ENCODE data around the gene INF2. TPM values are rescaled to one million over a fixed set of nuclear protein-coding genes. Genes with fewer than 3 reads are reported as not detected.

The INF2 gene
- total RNA-seq (2014; rRNA removed; shearing (Covaris generic)) (52.4 and 75.5 TPM in 2 replicates), polyA plus RNA-seq (2016; fragmentation: Nextera tagmentation; extraction: Ambion mirVana) (36.7 and 37.2 TPM in 2 replicates)
- long read RNA-seq, transcript INF2-204 (5 exons, 1,689 nt): major isoform, 18 of 22 reads
- long read RNA-seq, partial matches to known transcripts: 2 of 22 reads
- long read RNA-seq, other reads (novel, unspliced or antisense): 2 of 22 reads

- Mint-ChIP-seq H3K4me1 (peaks cover 24% of the 10 kb centered on the region), H3K4me3 (peak within 1 kb of the TSS; percentile 71), H3K27me3 (ENCODE audit: insufficient read depth, low read depth, poor library complexity) (peaks cover 27% of the 10 kb centered on the region), H3K9me3 (no peaks in the 10 kb centered on the region; the same call in 2 of the 3 replicates), H3K36me3 (ENCODE audit: low read depth) (no peaks in the 10 kb centered on the region; the same call in 2 of the 3 replicates), H3K27ac (no peak within 1 kb of the TSS)
- ATAC-seq (peak; percentile 69), DNase-seq (ENCODE audit: low spot score) (peak; percentile 77)
- H3K27me3 ChIP-seq (ENCODE audit: insufficient read depth): no peaks in the 10 kb centered on the region
- H3K9me2 ChIP-seq (ENCODE audit: insufficient read depth): no peaks in the 10 kb centered on the region
- TF ChIP-seq, protein P1, sequence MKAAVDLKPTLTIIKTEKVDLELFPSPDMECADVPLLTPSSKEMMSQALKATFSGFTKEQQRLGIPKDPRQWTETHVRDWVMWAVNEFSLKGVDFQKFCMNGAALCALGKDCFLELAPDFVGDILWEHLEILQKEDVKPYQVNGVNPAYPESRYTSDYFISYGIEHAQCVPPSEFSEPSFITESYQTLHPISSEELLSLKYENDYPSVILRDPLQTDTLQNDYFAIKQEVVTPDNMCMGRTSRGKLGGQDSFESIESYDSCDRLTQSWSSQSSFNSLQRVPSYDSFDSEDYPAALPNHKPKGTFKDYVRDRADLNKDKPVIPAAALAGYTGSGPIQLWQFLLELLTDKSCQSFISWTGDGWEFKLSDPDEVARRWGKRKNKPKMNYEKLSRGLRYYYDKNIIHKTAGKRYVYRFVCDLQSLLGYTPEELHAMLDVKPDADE (IDR thresholded peaks at IDR 0.05): no peak
- peak; percentile 61 for TF ChIP-seq POLR2AphosphoS5 (IDR thresholded peaks at IDR 0.05; ENCODE audit: low read depth)
- no peak for TF ChIP-seq NANOG (IDR thresholded peaks at IDR 0.05; ENCODE audit: borderline replicate concordance)
- TF ChIP-seq, protein P2, sequence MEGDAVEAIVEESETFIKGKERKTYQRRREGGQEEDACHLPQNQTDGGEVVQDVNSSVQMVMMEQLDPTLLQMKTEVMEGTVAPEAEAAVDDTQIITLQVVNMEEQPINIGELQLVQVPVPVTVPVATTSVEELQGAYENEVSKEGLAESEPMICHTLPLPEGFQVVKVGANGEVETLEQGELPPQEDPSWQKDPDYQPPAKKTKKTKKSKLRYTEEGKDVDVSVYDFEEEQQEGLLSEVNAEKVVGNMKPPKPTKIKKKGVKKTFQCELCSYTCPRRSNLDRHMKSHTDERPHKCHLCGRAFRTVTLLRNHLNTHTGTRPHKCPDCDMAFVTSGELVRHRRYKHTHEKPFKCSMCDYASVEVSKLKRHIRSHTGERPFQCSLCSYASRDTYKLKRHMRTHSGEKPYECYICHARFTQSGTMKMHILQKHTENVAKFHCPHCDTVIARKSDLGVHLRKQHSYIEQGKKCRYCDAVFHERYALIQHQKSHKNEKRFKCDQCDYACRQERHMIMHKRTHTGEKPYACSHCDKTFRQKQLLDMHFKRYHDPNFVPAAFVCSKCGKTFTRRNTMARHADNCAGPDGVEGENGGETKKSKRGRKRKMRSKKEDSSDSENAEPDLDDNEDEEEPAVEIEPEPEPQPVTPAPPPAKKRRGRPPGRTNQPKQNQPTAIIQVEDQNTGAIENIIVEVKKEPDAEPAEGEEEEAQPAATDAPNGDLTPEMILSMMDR (conservative IDR thresholded peaks at IDR 0.05; ENCODE audit: low read depth in 2 of 2): peak in 1 of 2 experiments; percentile 28; a peak in 1 of 4 replicates
- no peak for TF ChIP-seq JUNB (IDR thresholded peaks at IDR 0.05; ENCODE audit: unreplicated experiment)
- peak within 1 kb of the TSS; percentile 95 for H3K4me2 ChIP-seq
- H4K20me1 ChIP-seq (replicated peaks; ENCODE audit: insufficient read depth): 0 out of 2 replicates have a peak, but pooled peaks cover 2% of the 10 kb centered on the region
- no peaks in the 10 kb centered on the region for H3K36me3 ChIP-seq (ENCODE audit: insufficient read depth)
- H3F3A ChIP-seq (replicated peaks; ENCODE audit: low read depth): 0 out of 2 replicates have a peak, but pooled peaks cover 5% of the 10 kb centered on the region
- H3K79me2 ChIP-seq (replicated peaks; ENCODE audit: insufficient read depth): peaks cover 44% of the 10 kb centered on the region
- H3K4me1 ChIP-seq (ENCODE audit: insufficient read depth): peaks cover 25% of the 10 kb centered on the region
- H2AFZ ChIP-seq: peak within 1 kb of the TSS; percentile 78; the same call in 1 of the 2 replicates
- peak within 1 kb of the TSS; percentile 78 for H3K4me3 ChIP-seq
- no peak within 1 kb of the TSS for H3K27ac ChIP-seq (ENCODE audit: low read depth)
These were observed at the start of gene INF2 for GRCh38 chr14:104689109-104689880. Gene INF2 (plus strand): TSS chr14:104689618. CDS start chr14:104701366, 11,748 bp downstream.

GRCh38 chr14:104639885-104640548 lies 49.4 kb upstream of the INF2 start:
- Histone ChIP-seq H3K27ac (ENCODE audit: low read depth) (no peak overlapping the region), H3K36me3 (ENCODE audit: insufficient read depth) (no peaks in the 10 kb centered on the region), H3K79me2 (replicated peaks; ENCODE audit: insufficient read depth) (no peaks in the 10 kb centered on the region), H2AFZ (peak overlapping the region; percentile 94), H3K4me2 (no peak overlapping the region), H3K9me2 (ENCODE audit: insufficient read depth) (no peaks in the 10 kb centered on the region), H3F3A (replicated peaks; ENCODE audit: low read depth) (no peaks in the 10 kb centered on the region), H3K27me3 (ENCODE audit: insufficient read depth) (no peaks in the 10 kb centered on the region), H4K20me1 (replicated peaks; ENCODE audit: insufficient read depth) (no peaks in the 10 kb centered on the region), H3K4me3 (peak overlapping the region; percentile 30; the same call in 1 of the 2 replicates), H3K4me1 (ENCODE audit: insufficient read depth) (no peaks in the 10 kb centered on the region)
- Mint-ChIP-seq H3K4me3 (peak overlapping the region; percentile 37; the same call in 2 of the 3 replicates), H3K36me3 (ENCODE audit: low read depth) (no peaks in the 10 kb centered on the region), H3K27ac (no peak overlapping the region), H3K4me1 (peaks cover 8% of the 10 kb centered on the region), H3K9me3 (peaks cover 5% of the 10 kb centered on the region), H3K27me3 (ENCODE audit: insufficient read depth, low read depth, poor library complexity) (peaks cover 5% of the 10 kb centered on the region)
- ATAC-seq (peak; percentile 99), DNase-seq (ENCODE audit: low spot score) (peak; percentile 89)
- TF ChIP-seq ZNF331 (CRISPR knock-in tag; IDR thresholded peaks at IDR 0.05; ENCODE audit: low read depth) (no peak), POLR2AphosphoS5 (IDR thresholded peaks at IDR 0.05; ENCODE audit: low read depth) (no peak)
- TF ChIP-seq, protein P2 (conservative IDR thresholded peaks at IDR 0.05; ENCODE audit: low read depth in 2 of 2): peak; percentile 90 to 99
